HG03196 (cell line): ENCODE data around the gene PDC.
"Not testable (repeated sequence)": the region's sequence is repeated elsewhere in the genome, so short reads cannot be mapped to it uniquely, and the experiment has no call there.

Experiments
- ATAC-seq: cut with Tn5 transposase; IDR thresholded peaks from one replicate; pipeline ENCODE4 v1.9.1; 2021; ENCODE audit not compliant: unreplicated experiment

The PDC gene

DNA sequence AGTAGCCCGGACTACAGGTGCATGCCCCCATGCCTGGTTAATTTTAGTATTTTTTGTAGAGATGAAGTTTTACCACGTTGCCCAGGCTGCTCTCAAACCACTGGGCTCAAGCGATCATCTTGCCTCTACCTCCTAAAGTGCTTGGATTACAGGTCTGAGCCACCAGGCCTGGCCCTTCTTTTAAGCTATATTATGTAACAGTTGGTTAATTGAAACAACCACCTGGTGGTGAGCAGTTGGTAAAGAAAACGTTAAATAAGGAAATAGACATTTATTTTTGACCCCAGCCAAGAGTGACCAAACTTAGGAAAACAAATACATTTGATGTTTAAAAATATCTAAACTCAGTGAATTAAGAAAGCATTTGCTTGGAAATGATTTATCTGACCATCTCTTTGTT lies 12.1 kb upstream of the PDC start:
- no peak for ATAC-seq

DNA sequence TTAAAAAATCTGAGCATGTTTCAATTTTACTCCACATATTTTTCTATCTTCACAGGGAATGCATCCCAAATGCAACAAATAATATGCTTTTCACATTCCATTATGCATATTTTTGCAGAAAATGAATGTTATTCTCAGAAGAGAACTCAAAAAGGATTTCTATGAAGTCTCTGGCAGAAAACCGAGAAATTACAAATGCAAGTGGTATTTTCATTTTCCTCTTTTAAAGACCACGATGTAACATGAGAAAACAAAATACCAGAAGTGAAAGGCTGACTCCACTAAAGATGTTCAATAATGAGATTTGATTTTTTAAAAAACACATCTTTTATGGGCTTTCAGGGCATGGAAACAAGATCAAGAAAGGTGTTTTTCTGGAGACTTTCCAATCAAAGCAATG lies 5.0 kb upstream of the PDC start:
- no peak for ATAC-seq

DNA sequence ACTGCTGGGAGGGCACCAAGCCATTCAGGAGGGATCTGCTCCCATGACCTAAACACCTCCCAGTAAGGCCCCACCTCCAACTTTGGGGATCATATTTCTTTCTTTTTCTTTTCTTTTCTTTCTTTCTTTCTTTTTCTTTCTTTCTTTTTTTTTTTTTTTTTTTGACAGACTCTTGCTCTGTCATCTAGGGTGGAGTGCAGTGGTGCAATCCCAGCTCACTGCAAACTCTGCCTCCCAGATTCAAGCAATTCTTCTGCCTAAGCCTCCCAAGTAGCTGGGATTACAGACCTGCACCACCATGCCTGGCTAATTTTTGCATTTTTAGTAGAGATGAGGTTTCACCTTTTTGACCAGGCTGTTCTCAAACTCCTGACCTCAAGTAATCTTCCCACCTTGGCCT lies 4.6 kb upstream of the PDC start:
- not testable (repeated sequence) for ATAC-seq

DNA sequence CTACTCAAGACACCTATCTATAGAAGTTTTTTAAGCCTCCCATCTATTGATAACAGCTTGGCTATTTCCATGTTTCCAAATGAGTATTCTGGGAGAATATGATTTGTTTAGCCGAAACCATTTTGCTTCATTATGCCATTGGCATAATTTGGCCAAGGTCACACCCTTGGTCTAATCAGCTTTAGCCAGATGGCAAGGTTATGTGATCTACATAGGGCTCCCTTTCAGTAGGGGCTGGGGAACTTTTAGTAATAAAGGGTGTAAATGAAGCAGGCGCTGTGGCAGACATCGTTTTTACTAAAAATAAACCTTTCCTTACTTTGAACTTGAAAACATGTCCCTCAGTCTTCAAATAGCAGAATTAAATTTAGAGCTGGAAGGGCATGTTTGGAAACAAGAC lies 3.0 kb upstream of the PDC start:
- ATAC-seq: no peak

GRCh38 chr1:186463511-186463910 lies 2.6 kb upstream of the PDC start:
- no peak for ATAC-seq

GRCh38 chr1:186459161-186459560 lies 1.8 kb downstream of the PDC start:
- not testable (repeated sequence) for ATAC-seq

DNA sequence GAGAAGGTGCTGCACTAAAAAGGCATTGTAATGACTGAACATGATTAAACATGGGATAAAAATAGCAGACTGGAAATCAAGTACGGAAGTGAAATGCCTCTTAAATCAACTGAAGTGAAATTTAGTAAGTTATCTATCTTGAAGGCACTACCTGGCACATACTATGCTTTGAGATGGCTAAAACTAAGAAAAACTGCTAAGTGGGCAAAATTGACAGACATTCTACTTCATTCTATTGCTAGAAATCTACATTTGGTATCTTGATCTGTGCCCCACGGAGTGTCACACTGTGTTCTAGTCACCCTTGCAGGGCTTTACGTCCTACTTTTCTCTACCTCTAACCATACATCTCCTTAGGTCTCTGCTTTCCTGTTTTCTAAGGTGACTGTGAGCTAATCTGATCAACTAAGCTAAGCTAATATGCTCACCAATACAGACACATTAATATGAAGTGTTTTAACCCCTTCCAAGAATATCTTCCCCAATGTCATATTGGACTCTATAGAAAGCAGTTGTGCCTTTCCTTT lies 4.1 kb downstream of the PDC start:
- no peak for ATAC-seq

- no peak for ATAC-seq
Observed at GRCh38 chr1:186454981-186455380, 5.9 kb downstream of the PDC start.

DNA sequence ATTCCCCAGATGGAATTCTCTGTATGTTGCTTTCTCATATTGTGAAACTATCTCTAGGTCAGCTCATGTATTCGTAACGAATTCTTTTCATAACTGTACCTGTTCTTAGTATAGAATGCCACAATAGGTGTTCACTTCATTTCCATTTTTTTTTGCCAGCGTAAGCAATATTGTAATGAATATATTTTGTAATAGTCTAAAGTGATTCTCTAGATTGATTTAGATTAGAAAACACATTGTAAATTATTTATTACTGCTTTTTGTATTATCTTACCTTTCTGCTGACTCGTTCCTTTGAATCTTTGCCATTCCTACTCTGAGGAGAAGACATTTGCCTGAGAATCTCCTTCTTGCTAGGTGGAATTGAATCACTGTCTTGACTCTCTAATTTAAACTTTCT lies 14.8 kb downstream of the PDC start:
- ATAC-seq: no peak

- no peak for ATAC-seq
Observed at GRCh38 chr1:186443638-186444037, 17.3 kb downstream of the PDC start.

DNA sequence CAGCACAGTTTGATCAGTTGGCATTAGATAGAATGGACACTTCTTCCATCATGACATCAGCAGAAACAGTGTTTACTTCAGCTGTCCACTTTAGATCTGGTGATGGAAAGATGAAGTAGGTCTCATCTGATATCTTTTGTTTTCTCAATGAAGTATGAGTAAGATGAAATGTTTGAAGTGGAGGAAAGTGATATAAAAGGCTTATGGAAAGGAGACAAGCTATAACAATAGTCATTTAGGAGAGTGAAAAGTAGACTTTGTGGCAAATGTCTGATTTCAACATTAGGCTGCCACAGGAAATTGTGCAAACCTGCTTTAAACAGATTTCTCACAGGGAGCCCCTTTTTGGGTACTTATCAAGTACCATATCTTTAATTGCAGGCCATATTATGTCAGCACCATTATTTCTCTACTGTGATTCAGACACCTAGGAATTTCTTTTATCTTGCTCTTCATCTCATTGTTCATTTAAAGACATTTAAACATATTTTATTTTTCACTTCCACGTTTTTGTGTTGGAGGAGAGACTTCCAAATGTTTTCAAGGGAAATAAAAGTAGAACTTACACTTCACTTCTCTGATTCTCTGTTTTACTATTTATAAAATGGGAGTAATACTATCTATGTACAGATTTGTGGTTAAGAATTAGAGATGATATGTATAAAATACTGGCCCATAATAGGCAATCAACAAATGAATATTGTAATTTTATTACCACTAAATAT lies 18.1 kb downstream of the PDC start:
- ATAC-seq: no peak

DNA sequence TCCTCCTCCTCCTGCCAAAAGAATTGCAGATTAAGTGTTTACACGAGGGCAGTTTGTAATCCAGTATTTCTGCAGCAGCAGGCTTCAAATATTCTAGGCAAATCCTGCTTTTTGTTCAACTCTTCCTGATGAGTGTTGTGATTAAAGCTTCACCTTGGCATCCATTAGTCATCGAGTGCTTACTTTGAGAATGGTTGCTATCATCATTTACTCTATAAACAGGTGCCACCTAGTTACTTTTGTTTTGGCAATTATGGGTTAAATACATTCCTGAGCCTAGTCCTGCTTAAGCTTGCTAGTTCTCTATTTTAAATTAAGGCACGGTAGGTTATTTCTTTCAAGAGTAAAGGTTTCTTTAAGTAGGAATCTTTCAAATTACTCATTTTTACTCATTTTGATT lies 20.3 kb downstream of the PDC start:
- no peak for ATAC-seq

DNA sequence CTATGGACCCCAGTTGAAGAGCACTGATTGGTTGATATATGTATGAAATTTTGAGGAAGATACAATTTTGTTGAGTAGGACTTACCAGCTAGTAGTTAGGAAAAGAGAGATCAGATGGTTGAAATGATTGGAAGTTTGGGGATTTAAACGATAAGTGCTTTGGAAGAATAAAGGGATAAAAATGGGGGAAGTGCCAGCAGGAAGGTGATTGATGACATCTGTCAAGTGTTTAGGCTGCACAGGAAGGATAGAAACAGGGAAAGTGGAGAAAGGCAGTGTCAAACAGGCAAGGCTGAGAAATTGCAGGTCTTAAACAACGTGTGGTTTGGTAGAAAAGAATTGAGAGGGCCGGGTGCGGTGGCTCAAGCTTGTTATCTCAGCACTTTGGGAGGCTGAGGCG lies 22.3 kb downstream of the PDC start:
- no peak for ATAC-seq

DNA sequence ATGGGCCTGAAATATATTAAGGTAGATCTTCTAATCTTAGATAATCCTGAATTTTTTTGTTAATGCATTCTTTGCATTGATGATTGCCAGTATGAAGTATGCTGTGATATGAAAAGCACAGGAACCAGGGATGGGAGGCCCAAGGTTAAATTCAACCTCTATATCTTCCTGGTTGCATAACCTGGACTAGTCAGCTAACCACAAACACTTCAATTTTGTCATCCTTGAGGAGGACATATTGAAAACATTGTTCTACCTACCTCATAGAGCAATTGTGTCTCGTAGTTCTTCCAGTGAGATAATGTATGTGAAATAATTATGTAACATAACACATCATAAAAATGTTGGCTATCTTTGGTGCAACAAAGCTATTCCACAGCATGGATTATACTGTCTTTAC lies 25.6 kb downstream of the PDC start:
- ATAC-seq: no peak

DNA sequence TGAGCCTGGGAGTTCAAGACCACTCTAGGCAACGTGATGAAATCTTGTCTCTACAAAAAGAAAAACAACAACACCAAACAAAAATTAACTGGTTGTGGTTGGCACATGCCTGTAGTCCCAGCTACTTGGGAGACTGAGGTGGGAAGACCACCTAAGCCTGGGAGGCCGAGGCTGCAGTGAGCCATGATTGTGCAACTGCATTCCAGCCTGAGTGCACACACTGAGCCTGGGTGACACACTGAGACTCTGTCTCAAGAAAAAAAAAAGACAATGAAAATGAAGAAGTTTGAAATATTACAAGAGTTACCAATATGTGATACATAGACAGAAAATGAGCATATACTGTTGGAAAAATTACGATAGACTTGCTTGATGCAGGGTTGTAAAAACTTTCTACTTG lies 31.9 kb downstream of the PDC start:
- ATAC-seq: no peak

DNA sequence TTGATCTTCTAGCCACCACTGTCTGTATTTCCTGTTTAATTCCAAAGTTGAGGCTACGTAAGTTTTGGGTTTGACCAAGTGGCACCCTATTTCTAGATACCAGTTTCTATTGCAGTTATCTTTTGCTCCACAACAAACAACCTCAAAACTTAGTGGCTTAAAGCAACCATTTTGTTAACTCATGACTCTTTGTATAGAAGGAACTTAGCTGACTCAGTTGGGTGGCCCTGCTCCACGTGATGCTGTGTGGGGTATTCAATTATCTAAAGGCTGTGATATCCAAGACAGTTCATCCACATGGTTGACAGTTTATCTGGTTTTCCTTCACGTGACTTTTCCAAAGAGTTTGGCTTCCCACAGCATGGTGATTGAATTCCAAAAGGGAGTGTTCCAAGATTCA lies 34.8 kb downstream of the PDC start:
- no peak for ATAC-seq

DNA sequence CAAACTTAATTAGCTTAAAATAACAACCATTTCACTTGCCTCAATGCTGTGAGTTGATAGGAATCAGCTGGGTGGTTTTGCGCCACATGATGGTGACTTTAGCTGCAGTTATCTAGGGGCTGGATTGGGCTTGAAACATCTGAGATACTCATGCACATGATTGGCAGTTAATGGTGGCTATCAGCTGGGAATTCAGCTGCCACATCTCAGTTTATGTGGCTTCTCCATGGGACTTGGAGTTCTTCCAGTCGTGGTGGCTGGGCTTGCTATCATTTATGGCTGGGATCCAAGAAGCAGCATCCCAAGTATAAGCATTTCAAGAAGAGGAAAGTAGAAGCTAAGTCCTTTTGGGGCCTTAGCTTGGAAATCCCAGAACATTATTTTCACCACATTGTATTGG lies 36.4 kb downstream of the PDC start:
- ATAC-seq: no peak

- ATAC-seq: no peak
Observed at GRCh38 chr1:186421446-186421845, 39.5 kb downstream of the PDC start.

GRCh38 chr1:186420923-186421322 lies 40.0 kb downstream of the PDC start:
- peak; percentile 85 for ATAC-seq

GRCh38 chr1:186420311-186420710 lies 40.6 kb downstream of the PDC start:
- no peak for ATAC-seq

DNA sequence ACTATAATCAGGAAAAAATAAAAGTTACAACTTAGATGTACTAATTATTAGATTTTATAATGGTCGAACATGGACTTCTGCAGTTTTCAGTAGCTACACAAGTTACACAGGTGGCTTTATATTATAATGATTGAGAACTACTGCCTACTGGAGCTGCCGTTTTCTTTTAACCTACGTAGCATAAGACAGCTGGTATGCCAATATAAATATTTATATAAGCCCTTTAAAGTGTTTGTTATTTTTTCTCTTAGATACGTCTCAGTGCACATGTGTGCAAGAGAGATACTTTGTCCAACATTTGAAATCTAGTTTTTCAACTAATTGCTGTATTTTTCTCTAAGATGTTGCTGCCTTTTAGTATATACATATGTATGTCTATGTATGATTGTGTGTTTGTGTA lies 42.4 kb downstream of the PDC start:
- ATAC-seq: no peak

GRCh38 chr1:186413319-186413718 lies 47.6 kb downstream of the PDC start:
- no peak for ATAC-seq

DNA sequence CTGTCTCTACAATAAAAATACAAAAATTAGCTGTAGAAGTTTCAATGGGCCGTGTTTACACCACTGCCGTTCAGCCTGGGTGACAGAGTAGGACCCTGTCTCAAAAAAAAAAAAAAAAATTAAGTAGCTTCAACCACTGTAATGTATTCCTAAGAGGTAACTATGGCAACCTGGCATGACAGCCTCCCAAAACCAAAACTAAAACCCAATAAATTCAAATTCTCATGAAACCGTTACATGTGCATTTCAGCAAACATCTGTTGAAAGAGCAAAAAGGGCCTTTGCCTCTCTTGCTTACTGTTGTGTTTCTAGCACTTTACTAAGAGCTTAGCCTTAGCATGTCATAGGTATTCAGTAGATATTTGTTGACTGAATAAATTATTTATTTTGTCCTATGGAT lies 51.8 kb downstream of the PDC start:
- no peak for ATAC-seq
